GM13977 (cell line): ENCODE measurements around the gene WDR49.

Experiments
- DNase-seq: peaks from one replicate; pipeline ENCODE4 v3.0.0; 2012; ENCODE audit warnings: low spot score
- CTCF ChIP-seq: IDR thresholded peaks from 2 replicates; pipeline ENCODE4 v1.5.1; 2012; ENCODE audit warnings: mild to moderate bottlenecking, control low read depth; ENCODE audit not compliant: insufficient read depth; ENCODE audit errors: extremely low read depth, missing control alignments
- in situ Hi-C: fragments of 300-500 bp; cut with MboI; formaldehyde crosslinking; loops from one replicate; pipeline ENCODE4 v1.12.0; 2022; ENCODE audit warnings: low sequenced_read_pairs, low pct_unique_long_range_greater_than_20kb, mixed read lengths, inconsistent platforms; ENCODE audit not compliant: unreplicated experiment

Gene WDR49

GRCh38 chr3:167451282-167451681 lies 202.5 kb downstream of the WDR49 start:
- in situ Hi-C loops, result no loop called here
- DNase-seq, result no peak
- no peak for TF ChIP-seq CTCF

- in situ Hi-C loops, result no loop called here
- DNase-seq, result no peak
- no peak for TF ChIP-seq CTCF
Measured at GRCh38 chr3:167450675-167451074, 203.1 kb downstream of the WDR49 start.

- peak; percentile 9 for DNase-seq
- in situ Hi-C loops, result no loop called here
- no peak for TF ChIP-seq CTCF
Measured at GRCh38 chr3:167450195-167450594, 203.5 kb downstream of the WDR49 start.

- DNase-seq, result no peak
- no peak for TF ChIP-seq CTCF
- in situ Hi-C loops, result no loop called here
Measured at GRCh38 chr3:167445491-167445890, 208.3 kb downstream of the WDR49 start.

- no peak for TF ChIP-seq CTCF
- DNase-seq, result no peak
- in situ Hi-C loops, result no loop called here
Measured at GRCh38 chr3:167441256-167441655, 212.5 kb downstream of the WDR49 start.

GRCh38 chr3:167437428-167438139 lies 216.2 kb downstream of the WDR49 start:
- TF ChIP-seq CTCF, result no peak
- in situ Hi-C loops, result no loop called here
- no peak for DNase-seq
